ENCODE measurements around the gene ZNF500. TPM values are rescaled to one million over a fixed set of nuclear protein-coding genes. Genes with fewer than 3 reads are reported as not detected.

ZNF500 gene
- polyA plus RNA-seq, 2 of the 4 experiments (the other 2 are of a cell fraction): 4.6 to 6.7 TPM

DNA sequence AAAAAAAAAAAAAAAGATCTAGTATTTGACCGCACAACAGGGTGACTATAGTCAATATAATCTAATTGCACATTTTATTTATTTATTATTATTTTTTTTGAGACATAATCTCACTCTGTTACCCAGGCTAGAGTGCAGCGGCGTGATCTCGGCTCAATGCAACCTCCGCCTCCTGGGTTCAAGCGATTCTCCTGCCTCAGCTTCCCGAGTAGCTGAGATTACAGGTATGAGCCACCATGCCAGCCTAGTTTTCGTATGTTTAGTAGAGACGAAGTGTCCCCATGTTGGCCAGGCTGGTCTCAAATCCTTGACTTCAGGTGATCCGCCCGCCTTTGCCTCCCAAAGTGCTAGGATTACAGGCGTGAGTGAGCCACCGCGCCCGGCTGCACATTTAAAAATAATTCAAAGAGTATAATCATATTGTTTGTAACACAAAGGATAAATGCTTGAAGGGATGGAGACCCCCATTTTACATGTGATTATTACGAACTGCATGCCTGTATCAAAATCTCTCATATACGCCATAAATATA is 33.7 kb downstream of the ZNF500 start:
- DNase-seq (ENCODE audit: low read depth in 1 of 2, low spot score in 1 of 2) (no peak), FAIRE-seq (no peak), ATAC-seq (no peak)
- ChIA-PET POLR2A (interaction anchor here (1.4 to 2.4 kb wide), 5 partner anchors 9 to 115 kb away, joined by 3 to 25 read pairs (median 5); no protein-coding TSS in a partner anchor), CTCF (interaction anchor here (0.6 to 2.0 kb wide), 2 partner anchors 26 to 91 kb away, joined by 3 to 8 read pairs; no protein-coding TSS in a partner anchor)
- peaks cover 8% of the 10 kb centered on the region; the same call in 1 of the 3 replicates for H3K4me1 ChIP-seq
- WGBS (ENCODE audit: missing lambda C conversion rate): 42% methylated on average over 17 of the region's 17 CpGs
- H3K27ac ChIP-seq: peak overlapping the region; percentile 81 to 94
- H3K9me3 ChIP-seq: no peaks in the 10 kb centered on the region
- TF ChIP-seq CEBPB (IDR thresholded peaks at IDR 0.05) (no peak), MYC (IDR thresholded peaks at IDR 0.05; ENCODE audit: borderline replicate concordance, low read length) (no peak), HOXA7 (CRISPR knock-in tag; IDR thresholded peaks at IDR 0.05) (no peak), BHLHE40 (IDR thresholded peaks at IDR 0.05; ENCODE audit: low read depth, low read length) (no peak), CBX2 (IDR thresholded peaks at IDR 0.05; ENCODE audit: borderline replicate concordance, low read depth) (no peak), EHF (CRISPR knock-in tag; IDR thresholded peaks at IDR 0.05) (no peak), RARB (CRISPR knock-in tag; IDR thresholded peaks at IDR 0.05) (no peak), HDAC2 (IDR thresholded peaks at IDR 0.05) (no peak), MAFK (IDR thresholded peaks at IDR 0.05; ENCODE audit: partially characterized antibody) (no peak)
- TF ChIP-seq, protein P1, sequence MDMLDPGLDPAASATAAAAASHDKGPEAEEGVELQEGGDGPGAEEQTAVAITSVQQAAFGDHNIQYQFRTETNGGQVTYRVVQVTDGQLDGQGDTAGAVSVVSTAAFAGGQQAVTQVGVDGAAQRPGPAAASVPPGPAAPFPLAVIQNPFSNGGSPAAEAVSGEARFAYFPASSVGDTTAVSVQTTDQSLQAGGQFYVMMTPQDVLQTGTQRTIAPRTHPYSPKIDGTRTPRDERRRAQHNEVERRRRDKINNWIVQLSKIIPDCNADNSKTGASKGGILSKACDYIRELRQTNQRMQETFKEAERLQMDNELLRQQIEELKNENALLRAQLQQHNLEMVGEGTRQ (IDR thresholded peaks at IDR 0.05): no peak
- H3K4me2 ChIP-seq: peak overlapping the region; percentile 88
- peak overlapping the region; percentile 92 for H3K4me3 ChIP-seq

DNA sequence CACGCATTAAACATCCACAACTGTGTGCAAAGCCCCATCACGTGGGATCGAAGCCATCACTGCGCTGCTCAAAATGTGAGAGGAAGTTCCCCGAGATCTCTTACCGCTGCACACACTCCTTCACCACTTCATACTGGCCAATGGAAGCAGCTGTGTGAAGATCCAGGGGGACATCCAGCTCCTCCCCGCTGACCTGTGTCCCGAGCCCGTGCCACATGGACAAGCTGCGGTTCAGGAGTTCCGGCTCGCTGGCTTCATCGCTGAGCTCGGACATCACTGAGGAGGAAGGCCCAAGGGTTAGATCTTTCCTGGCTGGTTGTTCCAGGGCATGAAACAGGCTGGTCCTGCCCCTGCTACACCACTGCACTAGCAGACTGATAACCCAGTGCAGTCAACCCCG is 37.1 kb downstream of the ZNF500 start:
- Histone ChIP-seq H3K4me1 (peaks cover 4% of the 10 kb centered on the region; the same call in 1 of the 3 replicates), H3K4me3 (no peak overlapping the region), H3K4me2 (no peak overlapping the region), H3K27ac (no peak overlapping the region), H3K9me3 (no peaks in the 10 kb centered on the region)
- ATAC-seq: no peak
- no peak for DNase-seq (ENCODE audit: low read depth in 1 of 2, low spot score in 1 of 2)
- no peak for FAIRE-seq
- CTCF ChIA-PET: interaction anchor here (1.4 to 1.9 kb wide), 4 partner anchors 12 to 227 kb away, joined by 3 to 5 read pairs (median 5); no protein-coding TSS in a partner anchor
- POLR2A ChIA-PET: no interaction called here
- 97% methylated on average over 14 of the region's 15 CpGs for WGBS (ENCODE audit: missing lambda C conversion rate)
- TF ChIP-seq PHF8 (IDR thresholded peaks at IDR 0.05; ENCODE audit: borderline replicate concordance, low read depth): no peak
- no peak for TF ChIP-seq FOSL2 (IDR thresholded peaks at IDR 0.05)
- TF ChIP-seq FOSL2 (CRISPR knock-in tag; IDR thresholded peaks at IDR 0.05): no peak
- TF ChIP-seq NFE2L2 (conservative IDR thresholded peaks at IDR 0.05; ENCODE audit: low read length): no peak

DNA sequence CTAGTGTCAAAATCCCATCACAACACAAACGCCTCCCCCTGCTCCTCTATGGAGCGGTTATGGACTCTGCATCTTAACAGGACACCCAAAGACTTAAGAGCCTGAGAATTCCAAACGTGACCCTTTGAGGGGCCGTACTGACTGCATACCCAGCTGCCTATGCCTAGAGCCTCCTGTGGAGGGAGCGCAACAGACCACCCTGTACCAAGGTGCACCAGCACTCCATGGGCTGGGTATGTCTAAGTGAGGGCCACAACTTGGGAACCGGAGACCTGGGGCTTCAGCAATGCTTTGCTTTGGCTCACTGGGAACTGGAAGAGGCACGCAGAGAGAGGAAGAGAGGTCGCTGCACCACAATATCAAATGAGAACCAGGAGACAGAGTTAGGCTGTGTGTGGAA is 38.3 kb downstream of the ZNF500 start:
- ChIA-PET POLR2A (no interaction called here), CTCF (interaction anchor here (1.6 to 1.9 kb wide), 3 partner anchors 11 to 79 kb away, joined by 5 read pairs; no protein-coding TSS in a partner anchor)
- Histone ChIP-seq H3K4me2 (no peak overlapping the region), H3K9me3 (no peaks in the 10 kb centered on the region), H3K27ac (no peak overlapping the region), H3K4me1 (peaks cover 4% of the 10 kb centered on the region; the same call in 1 of the 3 replicates), H3K4me3 (no peak overlapping the region)
- no peak for FAIRE-seq
- ATAC-seq: no peak
- no peak for DNase-seq (ENCODE audit: low read depth in 1 of 2, low spot score in 1 of 2)
- 95% methylated on average over 7 of the region's 8 CpGs for WGBS (ENCODE audit: missing lambda C conversion rate)
- TF ChIP-seq HOXB5 (CRISPR knock-in tag; IDR thresholded peaks at IDR 0.05): no peak
- no peak for TF ChIP-seq ESRRA (IDR thresholded peaks at IDR 0.05; ENCODE audit: borderline replicate concordance, low read length)
- TF ChIP-seq ZC3H11A (IDR thresholded peaks at IDR 0.05): no peak
- no peak for TF ChIP-seq KDM5A (IDR thresholded peaks at IDR 0.05)
- TF ChIP-seq, protein P2, sequence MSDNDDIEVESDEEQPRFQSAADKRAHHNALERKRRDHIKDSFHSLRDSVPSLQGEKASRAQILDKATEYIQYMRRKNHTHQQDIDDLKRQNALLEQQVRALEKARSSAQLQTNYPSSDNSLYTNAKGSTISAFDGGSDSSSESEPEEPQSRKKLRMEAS (IDR thresholded peaks at IDR 0.05): no peak

DNA sequence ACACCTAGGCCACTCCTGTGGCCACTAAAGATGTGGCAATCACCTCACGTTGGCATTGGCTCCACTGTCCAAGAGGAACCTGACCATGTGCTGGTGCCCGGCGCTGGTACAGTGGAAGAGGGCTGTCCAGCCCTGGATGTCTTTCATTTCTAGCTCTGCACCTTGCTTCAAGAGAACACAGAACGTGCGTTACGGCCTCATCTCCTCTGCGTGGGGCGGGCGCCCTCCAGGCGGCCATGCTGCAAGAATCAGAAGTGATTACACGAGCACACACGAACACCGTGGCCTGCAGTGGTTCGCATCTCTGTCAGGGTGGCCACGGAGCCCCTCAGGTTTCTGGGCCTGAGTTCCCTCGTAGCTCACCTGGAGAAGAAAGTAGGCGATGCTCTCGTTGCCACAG is 40.3 kb downstream of the ZNF500 start:
- Histone ChIP-seq H3K4me2 (no peak overlapping the region), H3K9me3 (no peaks in the 10 kb centered on the region), H3K4me1 (no peaks in the 10 kb centered on the region), H3K4me3 (no peak overlapping the region), H3K27ac (no peak overlapping the region)
- DNase-seq (ENCODE audit: low read depth in 1 of 2, low spot score in 1 of 2) (no peak), FAIRE-seq (no peak), ATAC-seq (no peak)
- 93% methylated on average over 18 of the region's 18 CpGs for WGBS (ENCODE audit: missing lambda C conversion rate)
- CTCF ChIA-PET: interaction anchor here (1.0 kb wide), 1 partner anchor 229 kb away, joined by 3 read pairs; no protein-coding TSS in a partner anchor
- POLR2A ChIA-PET: no interaction called here
- TF ChIP-seq HMGXB4 (CRISPR knock-in tag; IDR thresholded peaks at IDR 0.05; ENCODE audit: borderline replicate concordance): no peak
- no peak for TF ChIP-seq ZSCAN20 (CRISPR knock-in tag; IDR thresholded peaks at IDR 0.05)
- TF ChIP-seq CHD4 (IDR thresholded peaks at IDR 0.05; ENCODE audit: borderline replicate concordance): no peak
- no peak for TF ChIP-seq CHD2 (IDR thresholded peaks at IDR 0.05; ENCODE audit: low read length, partially characterized antibody)
- no peak for TF ChIP-seq ZNF302 (CRISPR knock-in tag; IDR thresholded peaks at IDR 0.05)
- TF ChIP-seq SREBF2 (IDR thresholded peaks at IDR 0.05): no peak
- no peak for TF ChIP-seq JUN (IDR thresholded peaks at IDR 0.05)
- TF ChIP-seq PHF8 (IDR thresholded peaks at IDR 0.05; ENCODE audit: borderline replicate concordance, low read depth): no peak
- TF ChIP-seq RCOR1 (IDR thresholded peaks at IDR 0.05; ENCODE audit: low read depth, low read length): no peak
- TF ChIP-seq NPAS2 (CRISPR knock-in tag; IDR thresholded peaks at IDR 0.05; ENCODE audit: borderline replicate concordance): no peak
- no peak for TF ChIP-seq BCL3 (IDR thresholded peaks at IDR 0.05)
- no peak for TF ChIP-seq POLR2A (IDR thresholded peaks at IDR 0.05; ENCODE audit: low read length)
- no peak for TF ChIP-seq MAFK (IDR thresholded peaks at IDR 0.05; ENCODE audit: partially characterized antibody)

Data from A549 (cell line).